NOMO-1 treated with dmso at 0.1 percent for 144 hours (cell line): Measurements from ENCODE around the gene RASA2.
A peak's percentile ranks its signal among the peaks of the same experiment; 100 is the strongest.

ENCODE experiments used
- DNase-seq: peaks from one replicate; lab custom pipeline; 2025; ENCODE audit not compliant: unreplicated experiment; lab: John Stamatoyannopoulos, UW

Gene RASA2, protein sequence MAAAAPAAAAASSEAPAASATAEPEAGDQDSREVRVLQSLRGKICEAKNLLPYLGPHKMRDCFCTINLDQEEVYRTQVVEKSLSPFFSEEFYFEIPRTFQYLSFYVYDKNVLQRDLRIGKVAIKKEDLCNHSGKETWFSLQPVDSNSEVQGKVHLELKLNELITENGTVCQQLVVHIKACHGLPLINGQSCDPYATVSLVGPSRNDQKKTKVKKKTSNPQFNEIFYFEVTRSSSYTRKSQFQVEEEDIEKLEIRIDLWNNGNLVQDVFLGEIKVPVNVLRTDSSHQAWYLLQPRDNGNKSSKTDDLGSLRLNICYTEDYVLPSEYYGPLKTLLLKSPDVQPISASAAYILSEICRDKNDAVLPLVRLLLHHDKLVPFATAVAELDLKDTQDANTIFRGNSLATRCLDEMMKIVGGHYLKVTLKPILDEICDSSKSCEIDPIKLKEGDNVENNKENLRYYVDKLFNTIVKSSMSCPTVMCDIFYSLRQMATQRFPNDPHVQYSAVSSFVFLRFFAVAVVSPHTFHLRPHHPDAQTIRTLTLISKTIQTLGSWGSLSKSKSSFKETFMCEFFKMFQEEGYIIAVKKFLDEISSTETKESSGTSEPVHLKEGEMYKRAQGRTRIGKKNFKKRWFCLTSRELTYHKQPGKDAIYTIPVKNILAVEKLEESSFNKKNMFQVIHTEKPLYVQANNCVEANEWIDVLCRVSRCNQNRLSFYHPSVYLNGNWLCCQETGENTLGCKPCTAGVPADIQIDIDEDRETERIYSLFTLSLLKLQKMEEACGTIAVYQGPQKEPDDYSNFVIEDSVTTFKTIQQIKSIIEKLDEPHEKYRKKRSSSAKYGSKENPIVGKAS

GRCh38 chr3:141486746-141487520 is at the start of gene RASA2:
TSS of gene RASA2 (plus strand) at chr3:141487027. CDS start at chr3:141487084, 57 bp downstream.
- DNase-seq = peak; percentile 78

GRCh38 chr3:141439589-141439988 is 47.2 kb upstream of the RASA2 start:
- DNase-seq = no peak

DNA sequence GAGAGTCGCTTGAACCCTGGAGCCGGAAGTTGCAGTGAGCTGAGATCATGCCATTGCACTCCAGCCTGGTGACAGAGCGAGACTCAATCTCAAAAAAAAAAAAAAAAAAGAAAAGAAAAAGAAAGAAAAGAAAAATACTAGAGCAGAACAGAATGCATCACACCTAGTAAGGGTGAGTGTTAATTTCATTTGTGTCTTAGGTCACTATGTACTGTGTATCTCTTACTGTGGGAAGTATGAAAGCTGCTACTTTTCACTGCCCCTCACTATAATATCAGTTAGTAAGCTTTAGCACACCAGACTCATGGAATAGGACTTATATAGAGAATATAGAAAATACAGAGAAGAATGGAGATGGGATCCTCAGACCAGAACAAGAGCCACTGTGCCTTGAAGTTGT is 45.9 kb upstream of the RASA2 start:
- no peak for DNase-seq

GRCh38 chr3:141441381-141442364 is 45.2 kb upstream of the RASA2 start:
- DNase-seq = peak; percentile 89

DNA sequence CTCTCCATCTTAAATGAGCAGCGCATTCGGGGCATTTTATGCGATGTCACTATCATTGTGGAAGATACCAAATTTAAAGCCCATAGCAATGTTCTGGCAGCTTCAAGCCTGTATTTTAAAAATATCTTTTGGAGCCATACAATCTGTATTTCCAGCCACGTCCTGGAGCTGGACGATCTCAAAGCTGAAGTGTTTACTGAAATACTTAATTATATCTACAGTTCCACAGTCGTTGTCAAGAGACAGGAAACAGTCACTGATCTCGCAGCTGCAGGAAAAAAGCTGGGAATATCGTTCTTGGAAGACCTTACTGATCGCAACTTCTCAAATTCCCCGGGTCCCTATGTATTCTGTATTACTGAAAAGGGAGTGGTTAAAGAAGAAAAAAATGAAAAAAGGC is 44.4 kb upstream of the RASA2 start:
- DNase-seq = no peak

- no peak for DNase-seq
Observed at GRCh38 chr3:141442914-141443313, 43.9 kb upstream of the RASA2 start.

DNA sequence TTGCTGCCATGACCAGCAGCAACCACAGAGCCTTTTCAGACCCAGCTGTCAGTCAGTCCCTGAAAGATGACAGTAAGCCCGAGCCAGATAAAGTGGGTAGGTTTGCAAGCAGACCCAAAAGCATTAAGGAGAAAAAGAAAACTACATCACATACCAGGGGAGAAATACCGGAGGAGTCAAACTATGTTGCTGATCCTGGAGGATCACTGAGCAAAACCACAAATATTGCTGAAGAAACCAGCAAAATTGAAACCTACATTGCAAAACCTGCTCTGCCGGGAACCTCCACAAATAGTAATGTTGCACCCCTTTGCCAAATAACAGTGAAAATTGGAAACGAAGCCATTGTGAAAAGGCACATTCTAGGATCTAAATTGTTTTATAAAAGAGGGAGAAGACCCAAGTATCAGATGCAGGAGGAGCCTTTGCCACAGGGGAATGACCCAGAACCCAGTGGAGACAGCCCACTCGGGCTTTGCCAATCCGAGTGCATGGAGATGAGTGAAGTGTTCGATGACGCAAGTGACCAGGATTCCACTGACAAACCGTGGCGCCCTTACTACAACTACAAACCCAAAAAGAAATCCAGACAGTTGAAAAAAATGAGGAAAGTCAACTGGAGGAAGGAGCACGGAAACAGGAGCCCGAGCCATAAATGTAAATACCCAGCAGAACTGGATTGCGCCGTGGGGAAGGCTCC is 42.1 kb upstream of the RASA2 start:
- DNase-seq = no peak

- DNase-seq = no peak
Observed at GRCh38 chr3:141445990-141446389, 40.8 kb upstream of the RASA2 start.

DNA sequence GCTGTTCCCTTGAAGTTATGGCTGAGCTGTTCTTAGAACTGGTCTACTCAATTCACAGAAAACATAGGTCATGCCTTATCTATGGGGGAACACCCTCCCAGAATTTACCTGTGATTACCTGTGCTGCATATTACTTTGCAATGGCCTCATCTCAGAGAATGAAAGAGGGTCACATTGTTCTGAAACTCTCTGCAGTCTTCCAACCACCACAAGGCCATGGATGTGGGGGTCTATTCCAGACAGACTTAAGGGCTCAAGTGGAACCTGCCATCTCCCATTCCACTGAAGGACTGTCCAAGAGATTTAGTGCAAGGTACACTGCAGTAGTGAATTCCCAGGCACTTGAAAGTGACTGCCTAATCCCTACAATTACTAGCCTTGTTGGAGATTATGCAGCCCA is 40.1 kb upstream of the RASA2 start:
- no peak for DNase-seq

- DNase-seq = no peak
Observed at GRCh38 chr3:141447383-141447782, 39.4 kb upstream of the RASA2 start.

DNA sequence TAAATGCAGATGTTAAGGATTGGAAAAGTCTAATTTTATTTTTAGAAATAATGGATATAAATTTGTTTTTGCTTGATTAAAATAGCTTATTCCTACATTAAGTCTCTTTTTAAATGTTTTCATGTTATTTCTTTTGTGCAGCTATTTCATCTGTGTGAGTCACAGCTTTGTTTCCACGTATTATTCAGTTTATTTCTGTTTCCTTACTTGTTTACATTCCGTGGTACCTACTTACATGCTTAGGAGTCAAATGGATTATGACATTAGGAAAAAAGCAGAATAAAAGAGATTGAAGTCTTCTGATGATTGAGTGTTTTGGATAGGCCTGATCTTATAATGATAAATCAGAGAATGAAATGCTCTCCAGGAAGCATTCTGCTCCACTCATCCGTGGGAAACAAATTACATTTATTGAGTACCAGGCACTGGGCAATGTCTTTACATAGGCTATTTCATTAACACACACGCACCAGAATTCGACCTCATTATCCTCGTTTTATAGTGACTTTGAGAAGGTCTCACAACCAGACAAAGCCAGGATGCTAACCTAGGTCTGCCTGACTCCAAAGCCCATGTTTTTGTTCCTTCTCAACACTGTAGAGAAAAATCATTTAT is 38.1 kb upstream of the RASA2 start:
- no peak for DNase-seq

- DNase-seq = no peak
Observed at GRCh38 chr3:141449424-141449823, 37.4 kb upstream of the RASA2 start.

DNA sequence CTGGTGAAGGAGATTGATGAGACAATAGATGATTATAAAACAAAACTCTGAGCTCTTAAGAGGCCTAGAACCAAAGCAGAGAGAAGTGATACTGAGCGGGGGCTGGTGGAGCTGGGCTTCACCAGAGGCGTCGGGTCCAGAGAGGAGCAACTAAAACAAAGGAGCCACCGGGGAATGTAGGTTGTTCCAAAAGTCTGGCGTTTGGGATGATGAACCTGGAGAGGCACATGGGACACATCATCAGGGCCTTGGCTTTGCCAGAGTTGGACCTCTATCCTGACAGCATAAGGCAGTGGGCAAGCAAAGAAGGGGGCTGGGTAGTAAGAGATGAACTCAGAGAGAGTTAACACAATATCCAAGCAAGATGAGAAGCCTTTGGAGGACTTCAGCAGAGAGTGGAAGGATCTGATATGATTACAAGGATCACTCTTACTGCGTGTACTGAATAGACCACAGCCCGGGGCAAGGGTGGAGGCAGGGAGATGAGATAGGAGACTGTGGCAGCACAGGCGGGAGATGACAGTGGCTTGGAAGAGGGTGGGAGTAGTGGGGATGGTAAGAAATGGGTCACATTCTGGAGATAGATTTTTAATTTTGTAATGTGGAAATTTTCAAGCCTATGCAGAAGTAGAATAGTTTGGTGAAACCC is 36.0 kb upstream of the RASA2 start:
- DNase-seq = no peak

DNA sequence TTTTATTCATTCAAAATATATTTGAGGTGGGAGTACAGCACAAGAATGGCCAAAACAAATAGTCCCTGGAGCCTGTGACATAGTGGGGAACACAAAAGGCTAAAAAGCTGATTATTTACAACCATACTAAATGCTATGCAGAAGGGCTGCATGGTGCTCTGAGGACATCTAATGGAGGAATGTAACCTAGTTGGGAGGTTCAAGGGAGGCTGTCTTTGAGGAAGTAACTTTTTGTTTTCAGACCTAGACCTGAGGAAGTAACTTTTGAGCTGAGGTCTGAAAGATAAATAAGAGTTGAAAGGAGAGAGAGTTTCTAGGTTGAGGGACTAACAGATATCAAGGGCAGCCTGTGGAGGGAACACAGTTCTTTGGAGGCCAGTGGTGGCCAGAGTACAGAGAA is 34.8 kb upstream of the RASA2 start:
- DNase-seq = peak; percentile 94

- DNase-seq = no peak
Observed at GRCh38 chr3:141452773-141453172, 34.1 kb upstream of the RASA2 start.

DNA sequence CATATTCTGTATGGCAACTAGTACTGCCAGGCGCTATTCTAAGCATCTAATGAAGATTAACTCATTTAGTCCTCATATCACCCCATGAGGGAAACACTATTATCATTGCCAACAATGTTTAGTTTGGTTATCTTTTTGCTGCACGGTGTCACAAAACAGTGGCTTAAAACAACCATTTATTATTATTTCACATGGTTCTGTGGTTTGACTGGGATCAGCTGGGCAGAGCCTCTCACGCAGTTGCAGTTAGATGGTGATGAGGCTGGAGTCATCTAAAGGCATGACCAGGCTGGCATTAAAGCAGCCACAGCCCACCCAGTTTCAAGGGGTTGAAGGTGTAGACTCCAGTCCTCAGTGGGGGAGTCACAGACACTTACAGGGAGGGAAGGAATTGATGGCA is 32.8 kb upstream of the RASA2 start:
- DNase-seq = no peak

DNA sequence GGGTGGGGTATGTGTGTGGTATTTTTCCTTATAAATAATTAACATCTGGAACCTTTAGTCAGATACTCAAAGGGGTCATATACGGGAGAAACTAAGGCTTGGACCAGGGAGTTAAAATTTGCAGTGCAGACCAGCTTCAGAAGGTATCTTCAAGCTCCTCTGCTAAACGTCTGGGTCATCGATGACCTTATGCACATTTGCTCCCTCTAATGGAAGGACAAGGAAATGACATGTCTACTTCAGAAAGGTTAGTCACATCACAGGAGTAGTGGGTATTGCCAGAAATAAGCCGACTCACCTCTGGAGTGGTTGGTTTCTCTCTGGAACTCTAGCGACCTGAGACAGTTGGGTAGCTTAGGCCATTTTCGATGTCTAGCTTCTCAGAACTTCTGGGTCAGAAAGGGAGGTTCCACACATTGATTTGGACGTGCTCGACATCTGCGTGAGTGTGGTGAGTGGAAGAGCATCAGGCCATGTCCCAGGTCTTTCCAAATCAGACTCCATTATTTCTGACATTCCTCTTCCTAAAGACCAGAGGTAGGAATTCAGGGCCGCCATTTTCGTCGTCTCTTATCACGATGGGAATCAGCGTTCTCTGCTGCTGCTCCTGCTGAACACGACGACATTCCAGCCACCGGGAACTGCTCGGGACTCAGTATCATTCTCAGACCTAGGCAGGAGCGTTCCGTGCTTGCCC is 31.8 kb upstream of the RASA2 start:
- peak; percentile 53 for DNase-seq
